ENCODE data around the gene ZNF267. TPM values are rescaled to one million over a fixed set of nuclear protein-coding genes. Genes with fewer than 3 reads are reported as not detected.
A peak's percentile ranks its signal among the peaks of the same experiment; 100 is the strongest.

ZNF267 gene
- total RNA-seq, 6 donors from 2014 or later, result 7.5 to 38.8 (median 16.8) TPM

DNA sequence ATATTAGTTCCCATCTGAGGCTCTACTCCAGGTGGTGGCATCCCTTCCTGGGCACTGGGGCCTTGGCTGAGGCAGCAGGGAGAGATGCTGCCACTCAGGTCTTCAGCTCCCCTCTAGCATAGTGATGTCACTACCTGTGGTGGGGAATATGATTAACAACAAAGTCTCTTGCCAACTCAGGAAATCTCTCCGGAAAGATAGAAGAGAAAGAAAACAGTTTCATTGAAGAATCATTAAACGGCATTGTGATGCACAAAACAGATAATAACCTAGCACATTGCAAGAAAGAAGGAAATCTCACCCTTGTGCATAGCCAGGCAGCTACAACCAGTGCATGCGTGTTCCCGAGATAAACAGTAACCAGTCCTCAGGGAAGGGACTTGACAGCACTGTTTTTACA lies 12.2 kb upstream of the ZNF267 start:
- DNase-seq (no peak), ATAC-seq (ENCODE audit: low FRiP score in 2 of 2) (no peak)
- Histone ChIP-seq H3K9me3 (no peaks in the 10 kb centered on the region), H3K27me3 (no peaks in the 10 kb centered on the region), H3K4me1 (no peaks in the 10 kb centered on the region), H3K4me3 (no peak overlapping the region), H3K27ac (no peak overlapping the region), H3K36me3 (no peaks in the 10 kb centered on the region)
- 47 to 56% methylated on average over 4 of the region's 4 CpGs for WGBS, 2 donors
- TF ChIP-seq EP300 (IDR thresholded peaks at IDR 0.05), result no peak
- TF ChIP-seq POLR2AphosphoS5 (IDR thresholded peaks at IDR 0.05), result no peak
- no peak for TF ChIP-seq POLR2A (IDR thresholded peaks at IDR 0.05)
- TF ChIP-seq, protein P1, sequence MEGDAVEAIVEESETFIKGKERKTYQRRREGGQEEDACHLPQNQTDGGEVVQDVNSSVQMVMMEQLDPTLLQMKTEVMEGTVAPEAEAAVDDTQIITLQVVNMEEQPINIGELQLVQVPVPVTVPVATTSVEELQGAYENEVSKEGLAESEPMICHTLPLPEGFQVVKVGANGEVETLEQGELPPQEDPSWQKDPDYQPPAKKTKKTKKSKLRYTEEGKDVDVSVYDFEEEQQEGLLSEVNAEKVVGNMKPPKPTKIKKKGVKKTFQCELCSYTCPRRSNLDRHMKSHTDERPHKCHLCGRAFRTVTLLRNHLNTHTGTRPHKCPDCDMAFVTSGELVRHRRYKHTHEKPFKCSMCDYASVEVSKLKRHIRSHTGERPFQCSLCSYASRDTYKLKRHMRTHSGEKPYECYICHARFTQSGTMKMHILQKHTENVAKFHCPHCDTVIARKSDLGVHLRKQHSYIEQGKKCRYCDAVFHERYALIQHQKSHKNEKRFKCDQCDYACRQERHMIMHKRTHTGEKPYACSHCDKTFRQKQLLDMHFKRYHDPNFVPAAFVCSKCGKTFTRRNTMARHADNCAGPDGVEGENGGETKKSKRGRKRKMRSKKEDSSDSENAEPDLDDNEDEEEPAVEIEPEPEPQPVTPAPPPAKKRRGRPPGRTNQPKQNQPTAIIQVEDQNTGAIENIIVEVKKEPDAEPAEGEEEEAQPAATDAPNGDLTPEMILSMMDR (IDR thresholded peaks at IDR 0.05), result no peak

DNA sequence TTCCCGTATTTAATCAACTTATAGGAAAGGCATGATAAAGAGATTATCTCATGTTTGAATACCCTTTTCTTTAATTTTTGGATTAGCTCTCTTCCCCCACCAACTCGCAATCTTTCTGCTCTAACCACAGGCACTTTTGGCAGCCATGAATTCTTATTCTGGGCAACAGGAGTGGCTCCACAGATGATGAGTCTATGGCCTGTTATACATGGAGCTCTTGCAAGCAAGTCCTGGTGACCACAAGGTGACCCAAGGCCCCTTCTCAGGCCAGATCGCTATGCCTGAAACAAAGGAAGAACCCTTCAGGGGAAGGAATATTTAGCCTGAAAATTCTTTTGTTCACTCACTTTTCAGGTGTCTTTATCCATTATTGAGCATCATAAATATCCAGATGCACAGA lies 10.8 kb upstream of the ZNF267 start:
- 91% methylated on average over 3 of the region's 3 CpGs for WGBS, 2 donors
- ATAC-seq (ENCODE audit: low FRiP score in 2 of 2) (no peak), DNase-seq (no peak)
- no peak overlapping the region for H3K27ac ChIP-seq
- H3K36me3 ChIP-seq, result no peaks in the 10 kb centered on the region
- TF ChIP-seq POLR2AphosphoS5 (IDR thresholded peaks at IDR 0.05) (no peak), POLR2A (IDR thresholded peaks at IDR 0.05) (no peak), EP300 (IDR thresholded peaks at IDR 0.05) (no peak)
- TF ChIP-seq, protein P1 (IDR thresholded peaks at IDR 0.05), result no peak
- no peaks in the 10 kb centered on the region for H3K4me1 ChIP-seq
- no peaks in the 10 kb centered on the region for H3K9me3 ChIP-seq
- H3K27me3 ChIP-seq, result no peaks in the 10 kb centered on the region
- no peak overlapping the region for H3K4me3 ChIP-seq

DNA sequence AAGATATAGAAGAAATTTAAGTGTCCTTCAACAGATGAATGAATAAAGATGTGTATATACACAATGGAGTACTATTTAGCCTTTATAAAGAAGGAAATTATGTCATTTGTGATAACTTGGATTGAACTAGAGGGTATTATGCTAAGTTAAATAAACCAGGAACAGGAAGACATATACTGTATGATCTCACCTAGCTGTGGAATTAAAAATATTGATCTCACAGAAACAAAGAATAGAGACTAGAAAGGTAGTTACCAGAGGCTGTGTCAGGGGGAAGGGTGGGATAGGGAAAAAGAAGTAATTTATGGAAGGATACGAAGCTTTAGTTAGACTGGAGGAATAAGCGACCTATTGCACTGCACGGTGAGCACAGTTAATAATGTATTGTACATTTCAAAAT lies 5.4 kb upstream of the ZNF267 start:
- Histone ChIP-seq H3K27me3 (no peaks in the 10 kb centered on the region), H3K27ac (no peak overlapping the region), H3K4me1 (peaks cover 9 to 24% (median 19%) of the 10 kb centered on the region in 4 donors), H3K4me3 (no peak overlapping the region), H3K9me3 (no peaks in the 10 kb centered on the region), H3K36me3 (no peaks in the 10 kb centered on the region)
- TF ChIP-seq POLR2A (IDR thresholded peaks at IDR 0.05), result no peak
- no peak for TF ChIP-seq EP300 (IDR thresholded peaks at IDR 0.05)
- no peak for TF ChIP-seq POLR2AphosphoS5 (IDR thresholded peaks at IDR 0.05)
- TF ChIP-seq, protein P1 (IDR thresholded peaks at IDR 0.05), result no peak
- DNase-seq (no peak), ATAC-seq (ENCODE audit: low FRiP score in 2 of 2) (no peak)
- 24 to 30% methylated on average over 3 of the region's 3 CpGs for WGBS, 2 donors

DNA sequence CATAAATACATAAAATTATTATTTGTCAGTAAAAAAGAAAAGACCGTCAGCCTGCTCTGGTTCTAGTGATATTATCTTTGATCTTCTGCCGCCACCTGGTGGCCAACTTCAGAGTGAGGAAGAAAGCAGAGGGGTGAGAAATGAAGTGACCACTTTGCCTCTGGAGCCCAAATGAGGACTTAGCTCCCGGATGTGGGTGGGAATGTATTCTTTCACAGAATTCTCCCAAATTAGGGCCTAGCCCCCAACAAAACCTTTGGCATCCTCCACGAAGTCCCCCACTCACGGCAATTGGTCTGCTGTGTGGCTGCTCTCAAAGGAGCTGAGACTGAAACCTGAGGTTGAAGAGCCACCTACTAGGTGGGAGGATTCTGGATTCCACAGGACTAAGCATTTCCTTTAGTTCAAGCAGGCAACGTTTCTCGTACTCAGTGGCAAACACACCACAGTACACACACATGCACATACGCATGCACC lies 4.9 kb upstream of the ZNF267 start:
- Histone ChIP-seq H3K4me3 (peak overlapping the region in 1 of 4 donors; percentile 14), H3K27ac (peak overlapping the region; percentile 61 to 87 (median 72)), H3K9me3 (no peaks in the 10 kb centered on the region), H3K4me1 (peaks cover 11 to 26% (median 21%) of the 10 kb centered on the region in 4 donors), H3K27me3 (no peaks in the 10 kb centered on the region), H3K36me3 (no peaks in the 10 kb centered on the region)
- DNase-seq (peak in 1 of 2 donors; percentile 81), ATAC-seq (ENCODE audit: low FRiP score in 2 of 2) (peak; percentile 58 to 81)
- 11 to 13% methylated on average over 6 to 8 of the region's 8 CpGs for WGBS, 2 donors
- no peak for TF ChIP-seq POLR2A (IDR thresholded peaks at IDR 0.05)
- TF ChIP-seq EP300 (IDR thresholded peaks at IDR 0.05), result no peak
- TF ChIP-seq POLR2AphosphoS5 (IDR thresholded peaks at IDR 0.05), result no peak
- TF ChIP-seq, protein P1 (IDR thresholded peaks at IDR 0.05), result peak; percentile 73 to 82 (median 80)

All from upper lobe of left lung (tissue), 6 donors.